Fibroblast of lung (primary cell): ENCODE results near the gene NDUFA13.

Source experiments
- EZH2 ChIP-seq: IDR thresholded peaks from 2 replicates; pipeline ENCODE4 v1.5.1; 2012; ENCODE audit warnings: low read length, control low read depth, mild to moderate bottlenecking; ENCODE audit errors: missing control alignments
- TF ChIP-seq, protein P1 (sequence below), 2 donors: IDR thresholded peaks in 1 of 2; conservative IDR thresholded peaks in 1 of 2; 1 replicate in 1 of 2; 2 replicates in 1 of 2; pipeline ENCODE4 v1.5.1; 2011 to 2012; ENCODE audit warnings: low read length in 2 of 2, control low read depth in 1 of 2, inconsistent platforms in 1 of 2, low read depth in 1 of 2, mild to moderate bottlenecking in 1 of 2

DNA sequence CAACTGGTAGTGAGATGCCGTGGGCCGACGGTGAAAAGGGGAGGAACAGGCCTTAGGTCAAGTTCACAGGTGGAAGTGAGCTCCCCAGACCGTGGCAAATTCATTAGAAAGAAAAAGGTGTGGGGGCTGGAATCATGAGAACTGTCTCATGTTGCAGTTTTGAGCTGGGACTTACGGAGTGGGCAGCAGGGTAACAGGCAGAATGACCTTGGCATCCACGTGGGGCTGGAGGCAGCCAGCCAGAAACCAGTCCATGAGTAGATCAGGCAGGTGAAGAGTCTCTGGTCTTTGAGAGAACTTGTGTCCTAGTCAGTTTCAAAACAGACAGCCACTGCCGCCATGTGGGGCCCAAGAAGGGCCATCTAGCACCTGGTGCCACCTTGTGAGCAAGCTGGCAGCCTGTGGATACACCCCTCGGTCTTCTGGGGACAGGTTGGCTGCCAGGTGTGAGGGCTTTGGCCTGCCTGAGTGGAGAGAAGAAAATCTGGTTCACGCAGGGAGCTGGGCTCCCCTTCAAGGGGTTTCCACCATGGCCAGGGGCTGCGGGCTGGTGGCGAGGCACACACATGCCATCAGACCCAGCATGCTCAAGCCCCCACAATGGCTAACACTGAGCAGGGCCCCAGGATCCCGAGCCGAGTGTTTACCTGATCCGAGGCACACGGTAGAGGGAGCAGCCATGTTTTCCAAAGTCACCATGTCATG is 24.6 kb upstream of the NDUFA13 start:
- TF ChIP-seq, protein P1, sequence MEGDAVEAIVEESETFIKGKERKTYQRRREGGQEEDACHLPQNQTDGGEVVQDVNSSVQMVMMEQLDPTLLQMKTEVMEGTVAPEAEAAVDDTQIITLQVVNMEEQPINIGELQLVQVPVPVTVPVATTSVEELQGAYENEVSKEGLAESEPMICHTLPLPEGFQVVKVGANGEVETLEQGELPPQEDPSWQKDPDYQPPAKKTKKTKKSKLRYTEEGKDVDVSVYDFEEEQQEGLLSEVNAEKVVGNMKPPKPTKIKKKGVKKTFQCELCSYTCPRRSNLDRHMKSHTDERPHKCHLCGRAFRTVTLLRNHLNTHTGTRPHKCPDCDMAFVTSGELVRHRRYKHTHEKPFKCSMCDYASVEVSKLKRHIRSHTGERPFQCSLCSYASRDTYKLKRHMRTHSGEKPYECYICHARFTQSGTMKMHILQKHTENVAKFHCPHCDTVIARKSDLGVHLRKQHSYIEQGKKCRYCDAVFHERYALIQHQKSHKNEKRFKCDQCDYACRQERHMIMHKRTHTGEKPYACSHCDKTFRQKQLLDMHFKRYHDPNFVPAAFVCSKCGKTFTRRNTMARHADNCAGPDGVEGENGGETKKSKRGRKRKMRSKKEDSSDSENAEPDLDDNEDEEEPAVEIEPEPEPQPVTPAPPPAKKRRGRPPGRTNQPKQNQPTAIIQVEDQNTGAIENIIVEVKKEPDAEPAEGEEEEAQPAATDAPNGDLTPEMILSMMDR (conservative IDR thresholded peaks at IDR 0.05 in 1 of 2, IDR thresholded peaks at IDR 0.05 in 1 of 2; ENCODE audit: low read depth in 1 of 2, low read length in 2 of 2), result no peak
- TF ChIP-seq EZH2, result no peak
